Neural cell (in vitro differentiated cells): ENCODE data around the gene ZNF680.

Source experiments
- CTCF ChIP-seq: fragments of 450-650 bp; IDR thresholded peaks from 2 replicates; pipeline ENCODE4 v1.5.1; 2014; ENCODE audit warnings: antibody characterized with exemption, mild to moderate bottlenecking, moderate library complexity; ENCODE audit not compliant: poor library complexity, severe bottlenecking
- POLR2AphosphoS5 ChIP-seq: IDR thresholded peaks from 2 replicates; pipeline ENCODE4 v1.6.1; 2012
- SMC3 ChIP-seq: fragments of 450-650 bp; conservative IDR thresholded peaks from 2 replicates; pipeline ENCODE4 v1.6.1; 2014; ENCODE audit warnings: antibody characterized with exemption, mild to moderate bottlenecking, moderate library complexity; ENCODE audit not compliant: poor library complexity
- TAF1 ChIP-seq: IDR thresholded peaks from 2 replicates; pipeline ENCODE4 v1.6.1; 2012; ENCODE audit warnings: low read depth

GRCh38 chr7:64494912-64495461, 67.9 kb downstream of the ZNF680 start:
- TF ChIP-seq CTCF (no peak), TAF1 (no peak), SMC3 (no peak), POLR2AphosphoS5 (no peak)
